ENCODE measurements around the gene SORL1-AS1.
"Not testable (repeated sequence)": the region's sequence is repeated elsewhere in the genome, so short reads cannot be mapped to it uniquely, and the experiment has no call there.

Gene SORL1-AS1

DNA sequence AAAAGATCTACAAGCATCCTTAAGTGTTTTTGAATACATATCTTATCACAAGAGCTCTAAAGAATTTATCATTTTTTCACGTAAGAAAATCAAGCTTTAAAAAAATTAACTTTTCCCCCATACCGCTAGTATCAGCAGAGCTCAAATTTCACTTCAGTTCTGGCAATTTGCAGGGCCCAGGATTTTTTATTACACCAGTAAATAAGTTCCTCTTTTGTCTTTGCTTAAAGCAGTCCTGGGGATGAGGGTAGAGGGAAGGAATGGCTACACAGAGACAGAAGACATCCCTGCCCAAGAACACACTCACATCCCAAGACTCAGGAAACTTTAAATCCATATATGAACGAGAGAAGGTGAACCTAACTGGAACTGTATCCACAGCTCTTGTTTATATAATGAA lies 23.2 kb downstream of the SORL1-AS1 start:
- DNase-seq (ENCODE audit: low spot score) (no peak), FAIRE-seq (no peak)

- no peak for FAIRE-seq
- no peak for DNase-seq (ENCODE audit: low spot score)
These were observed 25.4 kb downstream of the SORL1-AS1 start for GRCh38 chr11:121427400-121427744.

GRCh38 chr11:121426476-121427399 lies 26.0 kb downstream of the SORL1-AS1 start:
- DNase-seq (ENCODE audit: low spot score) (peak; percentile 36), FAIRE-seq (no peak)

DNA sequence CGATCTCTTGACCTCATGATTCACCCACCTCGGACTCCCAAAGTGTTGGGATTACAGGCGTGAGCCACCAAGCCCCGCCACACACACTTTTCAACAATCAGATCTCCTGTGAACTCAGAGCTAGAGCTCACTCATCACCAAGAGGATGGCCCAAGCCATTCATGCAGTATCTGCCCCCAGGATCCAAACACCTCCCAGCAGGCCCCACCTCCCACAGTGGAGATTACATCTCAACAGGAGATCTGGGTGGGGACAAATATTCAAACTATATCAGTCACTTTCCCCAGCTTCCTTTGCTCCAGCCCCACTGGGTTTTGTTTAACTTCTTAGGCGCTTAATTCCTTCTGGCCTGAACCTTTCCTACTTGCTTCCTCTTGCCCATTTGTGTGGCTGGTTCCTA lies 26.9 kb downstream of the SORL1-AS1 start:
- no peak for DNase-seq (ENCODE audit: low spot score)
- no peak for FAIRE-seq

GRCh38 chr11:121422675-121423074 lies 30.1 kb downstream of the SORL1-AS1 start:
- no peak for DNase-seq (ENCODE audit: low spot score)
- no peak for FAIRE-seq

DNA sequence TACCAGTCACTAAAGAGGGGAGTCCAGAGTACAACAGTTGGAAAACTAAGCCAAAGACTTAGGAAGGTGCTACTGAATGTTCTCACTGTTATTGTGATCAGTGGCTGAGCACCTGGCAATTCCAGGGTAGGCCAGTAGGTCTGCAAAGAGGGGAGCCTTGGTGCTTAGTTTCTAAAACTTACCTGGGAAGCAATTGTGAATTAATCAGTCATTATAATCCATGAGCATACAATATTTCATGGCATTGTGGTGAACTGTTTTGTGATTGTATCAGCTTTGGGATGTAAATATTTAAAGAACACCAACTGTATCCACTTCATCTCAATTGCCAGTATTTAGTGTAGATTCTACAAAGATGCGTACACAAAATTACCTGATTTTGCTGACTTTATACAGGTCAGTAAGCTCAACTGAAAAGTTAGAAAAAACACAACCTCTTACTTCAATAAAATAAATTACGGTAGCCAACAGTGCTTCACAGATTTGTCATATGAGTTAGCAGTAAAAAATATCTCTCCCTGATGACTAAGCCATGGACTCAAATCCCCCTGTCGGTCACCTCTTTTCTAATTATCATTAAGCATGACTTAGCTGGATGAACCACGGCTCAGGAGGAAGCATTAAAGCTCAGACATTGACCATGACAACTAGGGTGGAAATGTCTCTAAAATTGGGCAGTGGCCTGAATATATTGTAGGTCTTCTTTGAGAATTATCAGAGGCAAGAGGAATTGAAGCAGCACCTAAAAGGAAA lies 31.4 kb downstream of the SORL1-AS1 start:
- no peak for FAIRE-seq

DNA sequence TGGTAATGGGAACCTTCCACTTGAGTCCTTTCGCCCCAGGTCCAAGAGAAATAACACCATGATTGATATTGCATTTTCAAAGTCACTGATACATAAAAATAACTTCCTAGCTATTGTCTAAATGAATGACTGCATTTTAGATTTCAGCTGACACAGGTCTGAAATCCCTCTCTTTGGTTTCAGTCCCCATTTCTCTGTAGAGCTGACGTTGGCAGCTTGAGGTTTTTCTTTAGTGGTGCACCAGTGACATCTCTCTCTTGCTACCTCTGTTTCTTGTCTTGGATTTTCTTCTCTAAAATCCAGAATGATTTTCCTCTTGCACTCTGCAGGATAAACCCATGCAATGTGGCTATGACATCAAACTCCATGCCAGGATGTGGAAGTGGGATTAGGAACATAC lies 32.4 kb downstream of the SORL1-AS1 start:
- FAIRE-seq = no peak
- DNase-seq (ENCODE audit: low spot score) = no peak

More for the DNA sequence above, 31.4 kb downstream of the SORL1-AS1 start:
- no peak for DNase-seq (ENCODE audit: low spot score)

GRCh38 chr11:121419836-121420235 lies 32.9 kb downstream of the SORL1-AS1 start:
- DNase-seq (ENCODE audit: low spot score) (no peak), FAIRE-seq (no peak)

- no peak for FAIRE-seq
- no peak for DNase-seq (ENCODE audit: low spot score)
These were observed 34.1 kb downstream of the SORL1-AS1 start for GRCh38 chr11:121418625-121419114.

GRCh38 chr11:121417607-121418006 lies 35.2 kb downstream of the SORL1-AS1 start:
- no peak for FAIRE-seq

GRCh38 chr11:121417055-121417551 lies 35.7 kb downstream of the SORL1-AS1 start:
- peak; percentile 70 for DNase-seq (ENCODE audit: low spot score)
- FAIRE-seq = no peak

More at GRCh38 chr11:121417607-121418006, 35.2 kb downstream of the SORL1-AS1 start:
- no peak for DNase-seq (ENCODE audit: low spot score)

DNA sequence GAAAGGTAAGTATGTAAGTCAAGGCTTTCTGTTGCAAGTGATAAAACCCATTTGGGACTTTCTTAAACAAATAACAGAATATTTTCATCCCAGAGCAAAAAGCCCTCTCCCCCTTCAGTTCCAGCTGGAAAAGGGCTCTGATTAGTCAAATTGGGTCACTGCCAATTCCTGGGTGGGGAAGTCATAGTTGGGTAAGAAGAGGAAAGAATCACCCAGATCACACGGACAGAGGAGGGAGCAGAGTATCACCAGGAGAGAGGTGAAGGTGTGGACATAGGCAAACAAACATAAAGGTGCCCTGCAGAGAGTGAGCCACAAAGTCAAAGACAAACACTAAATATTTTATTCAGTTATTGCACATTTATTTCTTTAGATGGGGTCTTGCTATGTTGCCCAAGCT lies 36.9 kb downstream of the SORL1-AS1 start:
- no peak for DNase-seq (ENCODE audit: low spot score)

DNA sequence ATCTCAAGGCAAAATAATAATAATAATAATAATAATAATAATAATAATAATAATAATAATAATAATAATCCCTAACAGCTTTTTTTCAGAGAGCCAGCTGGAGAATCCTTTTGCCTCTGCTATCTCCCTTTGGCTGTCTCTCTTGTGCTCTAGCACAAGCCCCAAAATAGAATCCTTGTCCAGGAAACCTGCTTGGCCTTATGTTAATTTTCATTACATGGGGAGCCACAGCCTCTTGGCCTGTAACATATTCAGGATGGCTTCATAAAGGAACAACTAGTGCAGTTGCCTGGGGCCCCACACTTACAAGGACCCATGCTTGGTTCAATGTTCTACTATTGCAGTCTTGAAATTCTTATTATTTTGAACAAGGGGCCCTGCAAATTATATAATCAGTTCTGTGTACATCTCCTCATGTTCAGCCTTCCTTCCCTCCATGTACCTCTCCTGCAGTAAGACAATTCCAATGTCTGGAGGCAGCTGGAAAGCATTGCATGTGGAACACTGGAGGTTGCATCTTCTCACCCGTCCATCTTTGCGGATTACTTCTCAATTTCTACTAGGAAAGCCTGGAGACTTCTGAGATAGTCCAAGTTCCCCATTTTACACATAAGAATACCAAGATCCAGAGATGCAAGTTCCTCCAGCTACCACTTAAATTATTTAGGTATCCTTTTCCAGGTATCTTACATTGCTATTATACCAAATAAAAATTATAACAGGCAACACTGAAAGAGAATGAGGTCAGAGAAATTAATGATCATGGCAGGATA lies 38.4 kb downstream of the SORL1-AS1 start:
- FAIRE-seq = no peak

More for the DNA sequence above, 36.9 kb downstream of the SORL1-AS1 start:
- no peak for FAIRE-seq

DNA sequence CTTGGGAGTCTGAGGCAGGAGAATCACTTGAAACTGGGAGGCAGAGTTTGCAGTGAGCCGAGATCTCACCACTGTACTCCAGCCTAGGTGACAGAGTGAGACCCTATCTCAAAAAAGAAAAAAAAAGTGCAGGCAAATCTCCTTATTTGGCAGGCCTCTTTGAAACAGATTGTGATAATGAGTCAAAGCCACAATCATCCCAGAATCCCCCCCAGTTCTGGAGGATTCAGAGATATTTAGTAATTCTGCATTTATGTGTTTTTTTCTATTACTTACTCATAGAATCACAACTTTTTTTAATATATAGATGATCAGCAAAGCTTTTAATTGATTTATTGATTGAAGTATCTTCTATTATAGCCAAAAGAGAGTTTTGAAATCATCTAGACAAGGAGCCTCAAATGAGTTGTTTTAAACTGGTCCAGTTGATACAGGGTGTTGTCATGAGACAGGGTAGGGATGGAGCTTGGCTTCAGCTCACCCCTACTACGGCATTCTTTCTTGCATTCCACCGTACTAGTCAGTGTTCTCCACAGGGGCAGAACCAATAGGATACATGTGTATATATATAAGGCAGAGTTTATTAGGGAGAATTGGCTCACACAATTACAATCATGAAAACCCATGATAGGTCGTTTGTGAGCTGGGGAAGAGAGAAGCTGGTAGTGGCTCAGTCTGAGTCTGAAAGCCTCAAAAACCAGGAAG lies 39.9 kb downstream of the SORL1-AS1 start:
- no peak for FAIRE-seq
- DNase-seq (ENCODE audit: low spot score) = no peak

More for the DNA sequence above, 38.4 kb downstream of the SORL1-AS1 start:
- no peak for DNase-seq (ENCODE audit: low spot score)

GRCh38 chr11:121412000-121412587 lies 40.7 kb downstream of the SORL1-AS1 start:
- FAIRE-seq (no peak), DNase-seq (ENCODE audit: low spot score) (no peak)

DNA sequence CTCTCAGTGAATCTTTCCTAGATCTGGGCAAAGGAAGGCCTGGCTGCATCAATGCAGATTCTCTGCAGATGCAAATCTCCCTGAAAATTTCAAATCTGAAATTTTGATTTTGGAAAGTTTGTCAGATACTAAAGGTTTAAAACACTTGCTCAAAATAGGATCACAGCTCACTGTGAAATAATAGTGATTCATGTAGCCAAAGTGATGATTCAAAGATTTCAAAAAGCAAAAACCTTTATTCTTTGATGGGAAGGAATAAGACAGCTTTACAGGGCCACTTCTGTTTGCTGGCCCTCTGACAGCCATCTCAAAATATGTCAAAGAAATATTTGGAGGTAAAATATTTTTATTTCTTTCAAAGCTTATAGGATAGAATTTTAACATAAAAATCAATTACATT lies 41.4 kb downstream of the SORL1-AS1 start:
- not testable (repeated sequence) for FAIRE-seq; DNase-seq (ENCODE audit: low spot score)

DNA sequence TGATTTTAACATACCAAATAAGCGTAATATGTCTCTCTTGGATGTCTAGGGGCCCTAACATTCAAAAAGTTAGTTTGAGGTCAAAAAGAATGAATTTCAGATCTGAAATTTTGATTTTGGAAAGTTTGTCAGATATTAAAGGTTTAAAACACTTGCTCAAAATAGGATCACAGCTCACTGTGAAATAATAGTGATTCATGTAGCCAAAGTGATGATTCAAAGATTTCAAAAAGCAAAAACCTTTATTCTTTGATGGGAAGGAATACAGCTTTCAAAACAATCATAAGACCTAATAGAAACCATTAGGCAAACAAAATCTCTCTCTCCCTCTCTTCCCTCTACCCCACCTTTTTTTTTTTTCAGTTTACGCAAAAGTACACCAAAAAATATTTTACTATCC lies 42.7 kb downstream of the SORL1-AS1 start:
- FAIRE-seq; DNase-seq (ENCODE audit: low spot score): not testable (repeated sequence)

DNA sequence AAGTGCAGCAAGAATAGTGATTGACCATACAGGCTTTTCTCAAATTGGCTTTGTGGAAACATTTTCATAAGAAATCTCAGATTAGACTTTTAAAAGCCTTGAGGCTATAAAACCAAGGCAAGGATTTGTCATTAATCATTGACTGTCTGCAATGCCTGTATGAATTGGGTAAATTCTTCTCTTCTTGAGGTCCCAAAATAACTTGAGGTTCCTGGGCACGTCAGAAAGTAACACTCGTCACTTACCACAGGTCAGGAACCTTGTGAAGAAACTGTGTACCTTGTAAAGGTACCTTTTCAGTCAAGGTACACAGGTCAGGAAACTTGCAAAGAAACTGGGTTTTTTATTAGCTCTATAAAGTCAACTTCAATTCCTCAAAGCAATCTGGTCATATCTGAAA lies 43.9 kb downstream of the SORL1-AS1 start:
- DNase-seq (ENCODE audit: low spot score) (no peak), FAIRE-seq (no peak)

DNA sequence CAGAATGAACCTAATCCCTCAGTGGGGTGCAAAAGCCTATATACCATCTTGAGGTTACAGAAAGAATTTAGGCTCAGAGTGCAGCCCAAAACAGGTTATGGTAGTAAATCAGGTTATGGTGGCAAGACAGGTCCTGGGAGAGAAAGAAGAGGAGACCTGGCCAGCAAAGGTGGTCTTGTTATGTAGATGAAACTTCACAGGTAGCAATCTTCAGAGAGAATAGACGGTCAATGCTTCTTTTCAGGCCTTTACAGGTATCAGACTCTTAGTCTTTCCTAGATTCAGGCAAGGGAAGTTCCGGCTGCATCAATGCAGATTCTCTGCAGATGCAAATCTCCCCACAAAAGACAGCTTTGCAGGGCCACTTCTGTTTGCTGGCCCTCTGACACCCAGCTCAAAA lies 46.5 kb downstream of the SORL1-AS1 start:
- DNase-seq (ENCODE audit: low spot score) (no peak), FAIRE-seq (no peak)

DNA sequence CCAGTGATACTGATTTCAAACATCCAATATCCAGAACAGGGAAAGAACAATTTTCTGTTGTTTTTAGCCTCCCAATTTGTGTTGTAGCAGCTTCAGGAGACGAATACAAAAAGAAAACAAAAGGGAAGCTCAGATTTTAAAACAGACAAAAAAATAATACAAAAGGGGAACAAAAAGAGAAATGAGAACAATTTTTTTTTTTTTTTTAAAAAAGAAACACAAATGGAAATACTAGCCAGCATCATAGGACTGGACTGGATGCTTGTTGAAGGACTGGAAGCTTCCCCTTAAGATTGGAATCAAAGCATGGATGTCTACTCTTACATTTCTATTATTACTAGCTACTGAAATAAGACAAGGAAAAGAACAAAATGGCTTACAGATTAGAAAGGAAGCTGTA lies 47.1 kb downstream of the SORL1-AS1 start:
- FAIRE-seq (no peak), DNase-seq (ENCODE audit: low spot score) (no peak)
